A549 treated with AZD9567 at 1 μM for 4 hours (cell line): ENCODE data around the gene TEX47. TPM values are rescaled to one million over a fixed set of nuclear protein-coding genes. Genes with fewer than 3 reads are reported as not detected.

Experiments used
- total RNA-seq: library from RNA; stranded (reverse); fragments of 200-300 nt; extraction: Qiagen RNA extraction; gene quantifications from 5 replicates; pipeline ENCODE4 v1.2.3, GENCODE V29; 2022; ENCODE audit not compliant: insufficient read depth

Gene TEX47
- total RNA-seq, result not detected in 5 replicates

GRCh38 chr7:88795553-88795952 lies at the start of gene TEX47:
Gene TEX47, minus strand, starts transcription at chr7:88795737. Its CDS starts 795 bp downstream, at chr7:88794942.

GRCh38 chr7:88759230-88760135 lies 36.1 kb downstream of the TEX47 start, which contains the start of gene ZNF804B:
Gene ZNF804B, plus strand, starts transcription at chr7:88759700. Its CDS starts 277 bp downstream, at chr7:88759977.

Other genes starting within 250 kb of the TEX47 start
- not detected in 5 replicates for gene ZNF804B, start 36.0 kb downstream of the TEX47 start, total RNA-seq